SK-MEL-5 (cell line): ENCODE results near the gene PERM1. TPM values are rescaled to one million over a fixed set of nuclear protein-coding genes. Genes with fewer than 3 reads are reported as not detected.
A peak's percentile ranks its signal among the peaks of the same experiment; 100 is the strongest.

Source experiments
- DNase-seq: peaks from one replicate; pipeline ENCODE4 v3.0.0-alpha.2; 2016; ENCODE audit warnings: low read depth, low spot score
- in situ Hi-C: cut with HindIII; loops from 2 replicates; pipeline ENCODE4 v1.10.0; 2016; ENCODE audit warnings: low sequenced_read_pairs, high pct_unique_total_duplicates, low pct_unique_long_range_greater_than_20kb
- total RNA-seq: library from RNA; depleted of rRNA; stranded (reverse); fragments of >200 nt; shearing (Covaris generic); gene quantifications from 2 replicates; pipeline ENCODE4 v1.2.3, GENCODE V29; 2014

The PERM1 gene
- total RNA-seq, 1 experiment from 2014 or later, result 0.85 TPM

DNA sequence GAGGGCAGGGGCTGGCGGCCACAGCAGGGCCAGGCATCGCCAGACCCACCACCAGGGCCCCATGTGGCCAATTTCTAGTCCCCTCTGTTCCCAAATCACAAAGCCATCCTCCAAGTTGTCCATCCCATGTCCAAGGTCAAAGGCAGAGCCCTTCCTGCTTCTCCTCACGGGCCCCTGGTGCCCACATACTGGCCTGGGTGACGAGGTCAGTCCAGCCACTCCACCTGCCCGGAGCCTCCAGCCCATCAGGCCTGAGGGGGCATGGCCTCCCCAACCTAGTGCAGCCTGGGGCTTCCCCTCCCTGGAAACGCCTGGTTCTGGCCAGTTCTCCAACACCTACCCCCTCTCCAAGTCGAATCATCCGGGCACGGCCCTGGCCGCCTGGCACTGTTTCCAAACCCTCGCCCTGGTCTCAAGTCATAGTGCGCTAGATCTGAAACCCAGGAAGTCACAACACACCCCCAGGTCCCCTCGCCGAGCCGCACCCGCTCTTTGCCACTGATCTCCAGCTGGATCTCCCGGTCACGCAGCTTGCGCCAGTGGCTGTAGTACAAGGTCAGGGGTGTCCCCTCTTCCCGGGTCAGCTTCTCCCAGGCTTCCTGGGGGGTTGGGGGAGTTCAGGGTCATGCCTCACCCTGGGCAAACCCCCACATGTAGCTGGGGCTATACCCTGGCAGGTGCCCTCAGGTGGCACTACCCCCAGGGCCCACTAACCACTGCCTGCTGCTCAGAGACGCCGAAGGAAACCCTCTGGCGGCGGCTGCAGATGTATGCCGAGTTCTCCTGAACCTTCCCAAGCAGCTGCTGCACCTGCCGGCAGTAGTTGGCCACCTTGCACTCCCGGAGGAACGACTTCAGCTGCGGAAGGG lies 36.0 kb downstream of the PERM1 start:
- in situ Hi-C loops, result no loop called here

DNA sequence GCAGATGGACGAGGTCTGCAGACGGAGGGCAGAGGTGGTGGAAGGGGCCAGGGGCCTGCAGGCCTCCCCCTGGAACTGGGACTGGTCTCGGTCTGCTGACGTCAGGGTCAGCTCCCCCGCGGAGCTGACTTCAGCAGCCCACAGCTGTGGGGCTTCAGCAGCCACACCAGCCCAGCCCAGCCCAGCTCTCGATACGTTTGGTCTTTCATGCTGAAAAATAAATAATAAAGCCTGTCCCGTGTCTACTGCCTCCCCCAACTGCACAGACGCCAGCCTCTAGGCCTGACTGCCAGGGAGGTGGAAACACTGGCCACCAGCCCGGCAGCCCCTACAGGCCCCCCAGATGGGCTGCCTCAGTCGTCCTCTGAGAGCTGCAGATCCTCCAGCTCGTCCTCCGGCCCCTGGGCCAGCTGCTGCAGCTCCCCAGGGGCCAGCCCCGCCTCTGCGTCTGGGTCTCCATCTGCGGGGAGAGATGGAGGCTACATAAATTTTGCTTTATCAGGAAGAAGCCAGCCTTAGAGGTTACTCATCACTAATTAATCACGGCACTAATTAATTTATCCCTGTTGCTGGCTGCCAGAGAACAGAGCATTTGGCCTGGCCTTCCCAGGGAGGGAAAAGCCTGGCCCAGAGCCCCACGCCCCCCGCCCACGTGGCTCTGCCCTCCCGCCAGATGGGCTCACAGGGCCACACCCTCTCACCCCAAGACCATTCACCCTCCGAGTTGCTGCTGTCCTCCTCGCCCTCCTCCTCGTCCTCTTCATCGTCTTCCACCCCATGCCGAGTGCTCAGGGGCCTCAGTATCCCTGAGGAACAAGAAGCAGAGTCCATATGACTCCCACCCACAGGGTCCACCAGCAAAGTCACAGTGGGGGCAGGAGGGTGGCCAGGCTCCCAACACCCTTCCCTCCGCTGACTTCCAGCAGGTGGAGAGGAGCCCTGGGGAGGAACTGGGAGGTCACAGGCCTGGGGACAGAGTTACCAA lies 37.3 kb downstream of the PERM1 start:
- no peak for DNase-seq
- in situ Hi-C loops, result no loop called here

More for the DNA sequence above, 36.0 kb downstream of the PERM1 start:
- no peak for DNase-seq

DNA sequence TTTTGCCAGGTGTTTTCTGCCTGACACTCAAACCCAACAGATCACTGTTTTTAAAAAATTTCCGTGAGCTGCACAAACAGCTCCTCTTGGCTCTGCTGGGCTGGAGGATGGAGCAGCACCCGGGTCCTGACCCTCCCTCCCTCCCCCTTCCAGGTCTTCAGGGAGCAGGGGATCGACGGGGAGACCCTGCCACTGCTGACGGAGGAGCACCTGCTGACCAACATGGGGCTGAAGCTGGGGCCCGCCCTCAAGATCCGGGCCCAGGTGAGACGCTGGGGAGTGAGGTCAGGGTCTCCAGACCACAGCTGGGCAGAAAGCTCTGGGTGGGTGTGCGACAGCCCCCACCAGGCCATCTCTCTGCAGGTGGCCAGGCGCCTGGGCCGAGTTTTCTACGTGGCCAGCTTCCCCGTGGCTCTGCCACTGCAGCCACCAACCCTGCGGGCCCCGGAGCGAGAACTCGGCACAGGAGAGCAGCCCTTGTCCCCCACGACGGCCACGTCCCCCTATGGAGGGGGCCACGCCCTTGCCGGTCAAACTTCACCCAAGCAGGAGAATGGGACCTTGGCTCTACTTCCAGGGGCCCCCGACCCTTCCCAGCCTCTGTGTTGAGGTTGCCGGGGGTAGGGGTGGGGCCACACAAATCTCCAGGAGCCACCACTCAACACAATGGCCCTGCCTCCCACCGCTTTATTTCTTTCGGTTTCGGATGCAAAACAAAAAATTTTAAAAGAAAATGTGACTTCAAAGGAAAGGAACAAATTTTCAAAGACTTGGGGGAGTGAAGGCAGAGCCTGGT lies 38.1 kb downstream of the PERM1 start:
- DNase-seq, result no peak
- in situ Hi-C loops, result no loop called here

DNA sequence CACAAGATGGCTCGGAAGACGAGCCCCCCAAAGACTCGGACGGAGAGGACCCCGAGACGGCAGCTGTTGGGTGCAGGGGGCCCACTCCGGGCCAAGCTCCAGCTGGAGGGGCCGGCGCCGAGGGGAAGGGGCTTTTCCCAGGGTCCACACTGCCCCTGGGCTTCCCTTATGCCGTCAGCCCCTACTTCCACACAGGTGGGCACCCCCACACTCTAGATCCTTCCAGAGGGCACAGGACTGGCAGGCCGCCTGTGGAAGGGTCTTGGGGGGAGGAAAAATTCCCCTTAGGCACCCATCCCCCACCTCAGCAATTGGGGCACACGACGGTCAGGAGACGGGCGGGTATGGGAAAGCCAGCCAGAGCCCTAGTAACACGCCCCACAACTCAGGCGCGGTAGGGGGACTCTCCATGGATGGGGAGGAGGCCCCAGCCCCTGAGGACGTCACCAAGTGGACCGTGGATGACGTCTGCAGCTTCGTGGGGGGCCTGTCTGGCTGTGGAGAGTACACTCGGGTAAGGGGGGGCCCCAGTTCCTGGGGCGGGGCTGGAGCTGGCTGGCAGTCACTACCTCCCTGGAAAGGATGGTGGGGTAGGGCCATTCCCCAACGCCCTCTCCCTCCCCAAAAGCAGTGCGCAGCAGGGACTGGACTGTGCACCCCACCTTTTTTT lies 38.9 kb downstream of the PERM1 start:
- DNase-seq, result no peak
- in situ Hi-C loops, result no loop called here

DNA sequence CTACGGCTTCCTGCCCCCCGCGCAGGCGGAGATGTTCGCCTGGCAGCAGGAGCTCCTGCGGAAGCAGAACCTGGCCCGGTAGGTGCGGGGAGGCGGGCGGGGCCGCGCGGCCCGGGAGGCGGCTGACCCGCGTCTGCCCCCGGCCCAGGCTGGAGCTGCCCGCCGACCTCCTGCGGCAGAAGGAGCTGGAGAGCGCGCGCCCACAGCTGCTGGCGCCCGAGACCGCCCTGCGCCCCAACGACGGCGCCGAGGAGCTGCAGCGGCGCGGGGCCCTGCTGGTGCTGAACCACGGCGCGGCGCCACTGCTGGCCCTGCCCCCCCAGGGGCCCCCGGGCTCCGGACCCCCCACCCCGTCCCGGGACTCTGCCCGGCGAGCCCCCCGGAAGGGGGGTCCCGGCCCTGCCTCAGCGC lies 39.5 kb downstream of the PERM1 start:
- no peak for DNase-seq

DNA sequence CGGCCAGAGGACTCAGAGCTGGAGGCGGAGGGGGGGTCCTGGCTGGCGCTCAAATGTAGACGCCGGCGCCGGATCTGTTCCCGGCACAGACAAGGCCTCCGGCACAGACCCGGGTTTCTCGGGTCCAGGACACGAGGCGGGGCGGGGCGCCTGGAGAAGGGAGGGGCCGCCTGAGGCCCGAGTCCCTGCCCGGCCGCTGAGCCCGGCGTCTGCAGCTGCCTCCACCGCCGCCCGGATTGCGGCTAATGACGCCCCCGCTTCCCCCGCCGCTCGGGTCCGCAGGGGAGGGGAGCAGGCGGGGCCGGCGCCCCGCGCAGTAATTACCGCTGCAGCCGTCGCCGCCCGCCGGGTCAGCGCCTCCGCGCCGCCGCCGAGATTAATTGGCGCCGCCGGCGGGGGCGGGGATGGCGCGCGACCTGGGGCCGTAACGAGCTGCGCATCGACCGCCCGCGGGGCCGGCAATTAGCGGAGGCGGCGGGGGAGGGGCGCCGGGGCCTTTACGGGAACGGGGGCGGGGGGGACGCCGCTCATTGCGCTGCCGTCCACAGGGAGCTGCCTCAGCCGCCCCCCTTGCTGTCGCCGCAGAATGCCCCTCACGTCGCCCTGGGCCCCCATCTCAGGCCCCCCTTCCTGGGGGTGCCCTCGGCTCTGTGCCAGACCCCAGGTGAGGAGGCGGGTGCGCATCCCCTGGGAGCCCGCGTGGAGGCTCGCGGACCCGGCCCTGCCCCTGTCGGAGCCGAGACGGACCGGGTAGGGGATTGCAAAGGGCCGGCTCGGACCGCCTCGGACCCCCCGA lies 40.1 kb downstream of the PERM1 start:
- peak; percentile 37 for DNase-seq
- in situ Hi-C loops, result no loop called here

More for the DNA sequence above, 39.5 kb downstream of the PERM1 start:
- in situ Hi-C loops, result no loop called here

DNA sequence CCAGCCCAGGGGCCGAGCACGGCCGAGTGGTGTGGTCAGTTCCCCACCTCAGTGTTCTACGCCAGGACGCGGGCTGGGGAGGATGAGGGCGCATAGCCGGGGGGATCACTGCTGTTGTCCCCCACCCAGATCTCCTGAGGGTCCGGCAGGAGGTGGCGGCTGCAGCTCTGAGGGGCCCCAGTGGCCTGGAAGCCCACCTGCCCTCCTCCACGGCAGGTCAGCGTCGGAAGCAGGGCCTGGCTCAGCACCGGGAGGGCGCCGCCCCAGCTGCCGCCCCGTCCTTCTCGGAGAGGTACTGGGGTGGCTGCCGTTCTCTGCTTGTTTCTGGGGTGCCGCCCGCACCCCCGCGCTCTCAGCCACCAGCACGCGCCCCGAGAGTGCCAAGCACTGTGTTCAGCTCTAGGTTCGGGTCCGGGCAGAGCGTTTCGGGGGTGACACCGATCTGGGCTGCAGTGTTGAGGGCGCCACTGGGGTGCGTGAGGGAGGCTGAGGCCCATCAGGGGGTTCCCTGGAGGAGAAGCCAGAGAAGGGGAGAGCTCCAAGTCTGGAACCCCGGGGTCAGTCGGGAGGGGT lies 40.8 kb downstream of the PERM1 start:
- in situ Hi-C loops, result no loop called here
- DNase-seq, result no peak

DNA sequence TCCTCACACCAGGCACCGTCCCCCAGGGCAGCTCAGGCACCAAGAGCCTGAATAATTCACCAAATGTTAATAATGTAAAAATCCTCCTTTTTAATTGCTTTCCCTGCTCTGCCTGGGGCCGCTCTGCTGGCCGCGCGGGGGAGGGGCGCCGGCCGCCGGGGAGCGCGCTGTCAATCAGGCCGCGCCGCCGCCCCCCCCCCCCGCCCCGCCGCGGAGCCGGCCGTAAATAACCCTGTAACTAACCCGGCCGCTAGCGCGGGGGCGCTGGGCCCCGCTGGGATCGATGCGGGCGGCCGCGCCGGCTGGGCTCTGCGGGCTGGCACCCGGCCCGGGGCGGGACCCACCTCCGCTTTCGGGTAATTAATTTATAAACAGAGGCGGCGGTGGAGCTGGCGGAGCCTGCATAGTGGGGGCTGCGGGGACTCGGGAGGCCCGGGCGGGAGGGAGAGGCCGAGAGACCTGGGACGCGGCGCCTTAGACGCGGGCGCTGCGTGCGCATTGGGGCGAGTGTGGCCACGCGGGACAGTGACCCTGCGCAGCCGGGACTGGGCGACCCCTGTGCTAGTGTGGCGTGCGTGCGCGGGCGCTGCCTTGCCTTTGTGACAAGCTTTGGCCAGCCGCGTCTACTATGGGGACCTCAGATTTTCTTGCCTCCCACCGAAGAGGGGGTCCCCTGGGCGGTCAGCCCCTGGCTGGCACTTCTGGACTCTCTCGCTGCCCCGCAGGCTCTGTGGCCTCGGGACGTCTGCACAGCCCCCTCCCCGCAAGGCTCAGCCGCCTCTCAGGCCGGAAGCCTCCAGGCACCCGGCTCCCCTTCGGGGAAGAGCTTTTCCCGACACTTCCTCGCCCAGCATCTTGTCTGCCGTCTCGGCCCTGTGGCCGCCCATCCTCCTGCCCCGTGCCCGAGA lies 41.5 kb downstream of the PERM1 start:
- no peak for DNase-seq
- in situ Hi-C loops, result no loop called here

DNA sequence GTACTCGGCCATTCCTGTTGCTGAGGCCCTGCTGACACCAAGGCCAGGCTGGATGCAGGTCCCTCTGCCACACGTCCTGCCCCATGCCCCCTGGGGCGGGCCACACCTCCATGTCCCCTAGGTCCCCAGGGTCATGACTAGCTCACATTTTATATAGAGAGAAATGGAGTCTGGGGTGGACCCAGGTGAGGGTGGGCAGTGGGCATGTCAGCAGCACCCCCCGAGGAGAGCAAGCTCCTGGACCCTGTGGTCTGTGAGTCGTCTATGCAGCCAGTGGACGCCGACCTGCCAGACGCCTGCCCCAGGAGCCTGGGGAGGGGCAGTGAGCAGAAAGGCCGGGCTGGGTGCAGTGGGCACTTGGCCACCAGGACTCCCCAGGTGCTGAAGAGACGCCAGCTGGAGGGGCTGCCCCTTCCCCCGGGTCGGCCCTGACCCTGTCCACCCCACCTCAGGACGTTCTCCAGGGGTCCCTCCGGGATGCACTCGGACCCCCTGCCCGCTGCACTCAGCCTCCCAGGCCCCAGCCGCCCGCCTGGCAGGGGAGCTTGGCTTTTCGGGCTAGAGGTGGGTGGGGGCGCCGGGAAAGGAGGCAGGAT lies 42.3 kb downstream of the PERM1 start:
- DNase-seq, result no peak
- in situ Hi-C loops, result no loop called here

DNA sequence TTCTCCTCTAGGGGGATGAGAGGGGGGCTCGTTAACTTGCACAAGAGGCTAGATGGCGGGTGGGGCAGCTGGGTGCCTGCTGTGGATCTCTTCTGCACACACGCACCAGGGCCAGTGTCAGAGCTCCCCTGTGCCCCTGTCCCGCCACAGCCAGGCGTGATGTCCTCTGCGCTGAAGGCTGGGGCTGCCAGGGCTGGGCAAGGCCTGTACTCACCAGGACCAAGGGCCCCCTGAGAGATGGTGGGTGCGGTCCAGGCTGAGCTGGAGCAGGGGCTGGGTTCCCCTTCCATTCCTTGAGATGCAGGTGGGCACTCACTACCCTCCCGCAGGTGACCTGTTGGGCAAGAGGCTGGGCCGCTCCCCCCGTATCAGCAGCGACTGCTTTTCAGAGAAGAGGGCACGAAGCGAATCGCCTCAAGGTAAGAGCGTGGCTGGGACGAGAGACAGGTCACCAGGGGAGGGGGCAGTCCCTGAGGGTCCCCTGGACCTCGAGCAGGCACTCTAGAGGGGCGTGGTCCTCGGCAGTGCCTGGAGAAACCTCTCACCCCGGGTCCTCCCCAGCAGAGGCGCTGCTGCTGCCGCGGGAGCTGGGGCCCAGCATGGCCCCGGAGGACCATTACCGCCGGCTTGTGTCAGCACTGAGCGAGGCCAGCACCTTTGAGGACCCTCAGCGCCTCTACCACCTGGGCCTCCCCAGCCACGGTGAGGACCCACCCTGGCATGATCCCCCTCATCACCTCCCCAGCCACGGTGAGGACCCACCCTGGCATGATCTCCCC lies 43.0 kb downstream of the PERM1 start:
- in situ Hi-C loops, result no loop called here
- DNase-seq, result no peak

DNA sequence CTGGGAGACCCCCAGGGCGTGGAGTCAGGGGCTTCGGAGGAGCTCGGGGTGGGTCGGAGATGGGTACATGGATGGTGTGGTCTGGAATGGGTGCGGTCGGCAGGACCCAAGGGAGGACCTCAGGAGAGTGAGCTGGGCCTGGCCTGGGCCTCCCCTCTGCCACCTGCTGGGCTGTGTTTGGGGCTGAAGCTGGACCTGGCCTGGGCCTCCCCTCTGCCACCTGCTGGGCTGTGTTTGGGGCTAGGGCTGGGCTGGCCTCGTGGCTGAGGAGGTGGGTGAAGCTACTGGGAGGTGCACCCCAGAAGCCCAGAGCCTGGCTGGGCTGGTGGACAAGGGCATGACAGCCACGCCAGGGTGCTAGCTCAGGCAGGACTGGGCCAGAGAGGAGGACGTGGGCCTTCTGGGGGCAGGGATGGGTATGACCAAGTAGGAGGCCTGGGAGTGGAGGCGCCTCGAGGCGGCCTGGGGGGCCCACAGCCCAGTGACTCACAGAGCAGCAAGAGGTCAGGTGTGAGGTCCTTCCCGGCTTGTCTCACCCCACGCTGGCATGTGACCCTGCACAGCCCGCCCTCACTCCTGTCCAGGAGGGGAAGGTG lies 43.7 kb downstream of the PERM1 start:
- peak; percentile 41 for DNase-seq
- in situ Hi-C loops, result no loop called here

DNA sequence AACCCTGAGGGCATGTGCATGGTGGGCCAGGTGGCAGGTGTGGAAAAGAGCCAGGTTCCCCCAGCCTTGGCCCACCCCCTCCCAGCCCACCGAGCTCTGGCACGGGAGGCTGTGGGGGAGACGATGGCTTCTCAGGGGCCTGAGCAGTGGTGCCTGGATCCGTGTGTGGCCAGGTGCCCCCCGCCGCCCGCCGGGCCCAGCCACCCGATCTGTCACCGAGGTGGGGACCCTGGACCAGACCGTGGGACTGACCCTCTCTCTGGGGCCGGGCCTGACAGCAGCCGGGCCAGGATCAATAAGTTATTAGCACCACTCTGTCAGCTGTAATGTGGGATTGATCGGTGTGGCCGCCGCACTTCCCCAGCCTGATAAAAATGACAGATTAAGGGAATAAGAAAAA lies 44.4 kb downstream of the PERM1 start:
- DNase-seq, result no peak
- in situ Hi-C loops, result no loop called here

DNA sequence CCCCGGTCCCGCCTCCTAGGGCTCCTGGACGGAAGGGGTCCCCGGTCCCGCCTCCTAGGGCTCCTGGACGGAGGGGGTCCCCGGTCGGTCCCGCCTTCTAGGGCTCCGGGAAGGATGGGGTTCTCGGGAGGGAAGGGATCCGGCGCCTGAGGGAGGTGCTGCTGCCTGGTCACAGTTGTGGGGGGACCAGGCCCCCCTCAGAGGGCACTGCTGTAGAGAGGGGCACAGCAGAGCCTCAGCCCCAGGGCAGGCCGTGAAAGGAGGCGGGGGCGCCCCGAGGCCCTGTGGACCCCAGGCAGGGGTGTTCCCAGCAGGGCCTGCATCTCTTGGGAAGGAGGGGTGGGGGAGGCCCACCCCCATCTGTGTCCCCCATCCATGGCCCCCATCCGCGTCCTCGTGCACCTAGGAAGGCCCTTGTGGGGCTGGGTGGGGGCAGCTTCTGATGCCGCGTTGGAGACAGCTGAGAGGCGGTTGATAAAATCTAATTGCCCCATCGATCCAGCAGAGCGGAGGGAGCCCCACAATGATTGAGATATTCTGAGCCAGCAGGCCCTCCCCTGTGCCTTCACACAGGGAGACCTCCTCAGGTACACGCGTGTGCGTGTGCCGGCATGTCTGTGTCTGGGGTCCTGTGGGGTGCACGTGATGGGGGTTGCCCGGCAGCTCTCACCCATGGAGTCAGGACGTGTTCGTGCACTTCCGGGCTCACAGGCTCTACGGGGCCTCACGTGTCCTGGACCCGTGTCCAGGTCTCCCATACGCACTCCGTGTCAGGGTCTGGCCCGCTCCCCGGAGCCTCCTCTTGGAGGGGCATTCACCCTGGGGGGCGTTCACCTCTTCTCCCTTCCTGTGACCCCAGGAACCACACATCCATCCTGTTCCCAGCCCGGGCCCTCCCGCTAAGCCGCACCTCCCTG lies 45.3 kb downstream of the PERM1 start:
- no peak for DNase-seq
- in situ Hi-C loops, result no loop called here
